ENCODE measurements around the gene GPATCH2L. TPM values are rescaled to one million over a fixed set of nuclear protein-coding genes. Genes with fewer than 3 reads are reported as not detected.

Gene GPATCH2L
- total RNA-seq, 4 donors from 2014 or later: 40.8 to 170 (median 84.8) TPM

DNA sequence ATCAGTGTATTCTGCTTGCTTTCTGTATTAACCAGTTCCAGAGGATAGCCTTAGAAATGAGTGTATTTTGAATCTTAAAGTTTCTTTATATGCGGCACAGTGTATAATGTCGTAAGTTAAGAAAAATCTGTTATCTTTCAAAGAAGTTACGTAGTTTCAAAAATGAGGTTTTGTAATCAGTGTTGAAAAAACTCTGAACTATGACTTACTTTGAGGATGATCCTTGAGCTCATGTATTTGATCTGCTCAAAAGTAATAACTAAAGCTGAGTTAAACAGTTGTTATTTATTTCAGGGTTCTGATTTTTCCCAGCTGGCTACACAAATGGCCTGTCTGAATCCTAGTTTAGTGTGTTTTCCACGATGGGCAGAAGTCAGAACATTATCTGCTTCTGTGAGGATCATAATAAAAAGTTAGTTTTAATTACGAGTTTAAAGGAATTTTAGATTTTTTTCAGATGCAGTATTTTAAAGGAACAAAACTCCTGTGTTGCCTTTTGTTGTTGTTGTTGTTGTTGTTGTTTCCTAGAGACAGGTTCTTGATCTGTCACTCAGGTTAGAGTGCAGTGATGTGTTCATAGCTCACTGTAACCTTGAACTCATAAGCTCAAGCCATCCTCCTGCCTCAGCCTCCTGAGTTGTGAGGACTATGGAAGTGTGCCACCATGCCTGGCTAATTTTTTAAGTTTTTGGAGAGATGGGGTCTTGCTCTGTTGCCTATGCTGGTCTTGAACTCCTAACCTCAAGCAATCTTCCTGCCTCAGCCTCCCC is 52.9 kb downstream of the GPATCH2L start:
- Histone ChIP-seq H3K27ac (no peak overlapping the region), H3K9me3 (no peaks in the 10 kb centered on the region), H3K4me3 (replicated peaks in 1 of 3) (no peak overlapping the region), H3K36me3 (peaks cover 9 to 17% of the 10 kb centered on the region in 2 donors), H3K27me3 (no peaks in the 10 kb centered on the region), H3K4me1 (no peaks in the 10 kb centered on the region)
- 94 to 96% methylated on average over 5 of the region's 5 CpGs for WGBS, 2 donors
- DNase-seq: no peak
- no peak for TF ChIP-seq POLR2A (IDR thresholded peaks at IDR 0.05)
- TF ChIP-seq, protein P1, sequence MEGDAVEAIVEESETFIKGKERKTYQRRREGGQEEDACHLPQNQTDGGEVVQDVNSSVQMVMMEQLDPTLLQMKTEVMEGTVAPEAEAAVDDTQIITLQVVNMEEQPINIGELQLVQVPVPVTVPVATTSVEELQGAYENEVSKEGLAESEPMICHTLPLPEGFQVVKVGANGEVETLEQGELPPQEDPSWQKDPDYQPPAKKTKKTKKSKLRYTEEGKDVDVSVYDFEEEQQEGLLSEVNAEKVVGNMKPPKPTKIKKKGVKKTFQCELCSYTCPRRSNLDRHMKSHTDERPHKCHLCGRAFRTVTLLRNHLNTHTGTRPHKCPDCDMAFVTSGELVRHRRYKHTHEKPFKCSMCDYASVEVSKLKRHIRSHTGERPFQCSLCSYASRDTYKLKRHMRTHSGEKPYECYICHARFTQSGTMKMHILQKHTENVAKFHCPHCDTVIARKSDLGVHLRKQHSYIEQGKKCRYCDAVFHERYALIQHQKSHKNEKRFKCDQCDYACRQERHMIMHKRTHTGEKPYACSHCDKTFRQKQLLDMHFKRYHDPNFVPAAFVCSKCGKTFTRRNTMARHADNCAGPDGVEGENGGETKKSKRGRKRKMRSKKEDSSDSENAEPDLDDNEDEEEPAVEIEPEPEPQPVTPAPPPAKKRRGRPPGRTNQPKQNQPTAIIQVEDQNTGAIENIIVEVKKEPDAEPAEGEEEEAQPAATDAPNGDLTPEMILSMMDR (IDR thresholded peaks at IDR 0.05): no peak
- intact Hi-C loops (cut with DNase I): no loop called here

DNA sequence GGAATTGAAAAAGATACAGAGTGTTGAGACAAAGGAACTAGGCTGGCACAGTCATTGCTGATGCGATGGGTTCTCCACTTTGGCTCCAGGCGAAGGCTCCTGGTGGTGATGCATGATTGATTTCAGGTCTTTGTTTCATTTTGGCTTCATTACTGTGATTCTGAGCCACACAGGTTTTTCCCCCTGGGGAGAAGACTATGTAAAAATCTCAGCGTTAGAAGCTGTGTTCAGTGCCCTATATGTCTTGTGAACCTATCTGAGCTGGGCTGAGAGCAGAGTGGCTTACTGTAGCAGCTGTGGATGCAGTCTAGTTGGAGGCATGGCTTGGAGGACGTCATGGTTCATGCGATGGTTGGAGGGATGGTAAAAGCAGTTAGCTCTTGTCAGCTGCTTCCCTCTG is 54.0 kb downstream of the GPATCH2L start:
- H3K36me3 ChIP-seq: peaks cover 9 to 17% of the 10 kb centered on the region in 2 donors
- intact Hi-C loops (cut with DNase I): no loop called here

DNA sequence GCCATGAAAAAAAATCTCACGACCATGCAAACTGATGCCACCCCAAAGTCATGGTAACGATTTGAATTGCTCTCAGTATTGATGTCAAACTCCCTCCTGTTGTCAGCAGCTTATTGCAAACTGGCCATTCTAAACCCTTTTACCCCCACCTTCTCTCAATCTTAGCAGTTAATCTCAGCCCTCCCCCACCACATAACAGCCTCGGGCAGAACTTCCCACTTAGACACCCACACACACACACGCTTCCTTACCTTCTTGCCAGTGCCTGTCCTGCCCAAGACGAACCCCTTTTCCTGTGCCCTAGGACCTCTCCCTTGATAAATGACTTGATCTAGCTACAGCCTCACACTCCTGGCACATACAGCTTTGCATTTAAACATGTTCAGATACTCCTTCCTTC is 56.6 kb downstream of the GPATCH2L start:
- no peaks in the 10 kb centered on the region for H3K9me3 ChIP-seq
- H3K27ac ChIP-seq: no peak overlapping the region
- H3K4me1 ChIP-seq: no peaks in the 10 kb centered on the region
- intact Hi-C loops (cut with DNase I): no loop called here
- H3K4me3 ChIP-seq (replicated peaks in 1 of 3): no peak overlapping the region
- TF ChIP-seq, protein P1 (IDR thresholded peaks at IDR 0.05): no peak
- no peak for TF ChIP-seq POLR2A (IDR thresholded peaks at IDR 0.05)
- no peaks in the 10 kb centered on the region for H3K36me3 ChIP-seq
- no peak for DNase-seq
- no peaks in the 10 kb centered on the region for H3K27me3 ChIP-seq
- WGBS, 2 donors: 51 to 56% methylated on average over 5 of the region's 5 CpGs

More for the DNA sequence above, 54.0 kb downstream of the GPATCH2L start:
- no peak for TF ChIP-seq POLR2A (IDR thresholded peaks at IDR 0.05)
- TF ChIP-seq, protein P1 (IDR thresholded peaks at IDR 0.05): no peak
- Histone ChIP-seq H3K27me3 (no peaks in the 10 kb centered on the region), H3K9me3 (no peaks in the 10 kb centered on the region), H3K4me3 (replicated peaks in 1 of 3) (no peak overlapping the region), H3K4me1 (no peaks in the 10 kb centered on the region), H3K27ac (no peak overlapping the region)
- 85 to 90% methylated on average over 5 of the region's 5 CpGs for WGBS, 2 donors
- no peak for DNase-seq

DNA sequence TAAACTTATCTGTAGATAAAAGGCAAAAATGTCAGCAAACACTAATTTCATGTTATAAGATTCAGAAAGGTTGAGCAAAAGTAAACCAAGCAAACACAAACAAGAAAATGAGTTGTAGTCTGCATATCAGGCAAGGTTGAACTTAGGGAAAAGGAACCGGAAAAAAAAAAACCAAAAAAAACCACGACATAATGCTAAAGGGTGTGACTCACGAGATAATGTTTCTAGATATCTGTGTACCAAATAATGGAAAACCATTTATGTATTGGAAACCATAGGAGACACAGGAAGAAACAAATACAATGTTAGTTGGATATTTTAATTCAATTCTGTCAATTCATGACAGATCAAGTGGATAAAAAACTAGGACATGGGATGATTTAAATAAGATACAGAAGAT is 60.5 kb downstream of the GPATCH2L start:
- Histone ChIP-seq H3K4me1 (no peaks in the 10 kb centered on the region), H3K27me3 (no peaks in the 10 kb centered on the region), H3K36me3 (no peaks in the 10 kb centered on the region), H3K27ac (no peak overlapping the region), H3K4me3 (replicated peaks in 1 of 3) (no peak overlapping the region), H3K9me3 (no peaks in the 10 kb centered on the region)
- intact Hi-C loops (cut with DNase I): no loop called here
- DNase-seq: no peak
- TF ChIP-seq, protein P1 (IDR thresholded peaks at IDR 0.05): no peak
- no peak for TF ChIP-seq POLR2A (IDR thresholded peaks at IDR 0.05)
- WGBS, 2 donors: 87 to 91% methylated on average over 3 of the region's 3 CpGs

DNA sequence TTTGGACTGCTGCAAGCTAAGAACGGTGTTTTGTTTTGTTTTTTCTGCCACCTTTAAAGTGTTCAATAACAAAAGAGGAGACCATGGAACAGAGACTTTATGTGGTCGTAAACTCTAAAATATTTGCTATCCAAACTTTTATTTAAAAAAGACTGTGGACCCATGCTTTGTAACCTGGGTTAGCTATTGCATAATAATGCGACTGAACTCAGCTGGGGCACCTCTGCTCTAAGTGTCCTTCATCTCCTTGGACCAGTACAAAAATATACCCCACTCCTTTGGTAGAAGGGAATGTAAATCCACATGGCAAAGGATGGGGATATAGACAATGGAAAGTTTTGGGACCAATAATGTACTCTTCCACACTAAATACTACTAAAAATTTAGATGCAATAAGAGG is 65.5 kb downstream of the GPATCH2L start:
- Histone ChIP-seq H3K9me3 (no peaks in the 10 kb centered on the region), H3K4me1 (no peaks in the 10 kb centered on the region), H3K27ac (no peak overlapping the region), H3K27me3 (no peaks in the 10 kb centered on the region), H3K36me3 (no peaks in the 10 kb centered on the region), H3K4me3 (replicated peaks in 1 of 3) (no peak overlapping the region)
- TF ChIP-seq POLR2A (IDR thresholded peaks at IDR 0.05): no peak
- TF ChIP-seq, protein P1 (IDR thresholded peaks at IDR 0.05): no peak
- 91 to 92% methylated on average over 3 of the region's 3 CpGs for WGBS, 2 donors
- DNase-seq: no peak
- intact Hi-C loops (cut with DNase I): no loop called here

All from thyroid gland (tissue), 4 donors.